ENCODE measurements around the gene ANXA8.

DNA sequence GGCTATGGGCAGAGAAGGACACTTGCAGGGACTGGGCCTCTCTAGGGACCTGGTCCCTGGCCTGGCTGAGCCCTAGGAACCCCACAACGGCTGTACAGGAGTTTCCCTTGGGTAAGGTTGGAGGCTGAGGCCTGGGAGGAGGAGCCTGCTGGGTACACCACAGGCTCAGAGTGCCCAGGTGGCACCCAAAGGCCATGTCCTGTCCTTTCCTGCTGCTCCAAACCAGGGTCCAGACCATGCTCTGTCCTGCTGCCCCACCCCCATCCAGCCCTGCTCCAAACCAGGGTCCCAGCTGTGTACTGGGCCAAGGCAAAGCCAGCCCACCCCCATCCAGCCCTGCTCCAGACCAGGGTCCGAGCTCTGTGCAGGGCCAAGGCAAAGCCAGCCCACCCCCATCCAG lies 64.5 kb downstream of the ANXA8 start:
- TF ChIP-seq, protein P1, sequence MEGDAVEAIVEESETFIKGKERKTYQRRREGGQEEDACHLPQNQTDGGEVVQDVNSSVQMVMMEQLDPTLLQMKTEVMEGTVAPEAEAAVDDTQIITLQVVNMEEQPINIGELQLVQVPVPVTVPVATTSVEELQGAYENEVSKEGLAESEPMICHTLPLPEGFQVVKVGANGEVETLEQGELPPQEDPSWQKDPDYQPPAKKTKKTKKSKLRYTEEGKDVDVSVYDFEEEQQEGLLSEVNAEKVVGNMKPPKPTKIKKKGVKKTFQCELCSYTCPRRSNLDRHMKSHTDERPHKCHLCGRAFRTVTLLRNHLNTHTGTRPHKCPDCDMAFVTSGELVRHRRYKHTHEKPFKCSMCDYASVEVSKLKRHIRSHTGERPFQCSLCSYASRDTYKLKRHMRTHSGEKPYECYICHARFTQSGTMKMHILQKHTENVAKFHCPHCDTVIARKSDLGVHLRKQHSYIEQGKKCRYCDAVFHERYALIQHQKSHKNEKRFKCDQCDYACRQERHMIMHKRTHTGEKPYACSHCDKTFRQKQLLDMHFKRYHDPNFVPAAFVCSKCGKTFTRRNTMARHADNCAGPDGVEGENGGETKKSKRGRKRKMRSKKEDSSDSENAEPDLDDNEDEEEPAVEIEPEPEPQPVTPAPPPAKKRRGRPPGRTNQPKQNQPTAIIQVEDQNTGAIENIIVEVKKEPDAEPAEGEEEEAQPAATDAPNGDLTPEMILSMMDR (IDR thresholded peaks at IDR 0.05) = no peak
- TF ChIP-seq POLR2A (IDR thresholded peaks at IDR 0.05) = no peak
